ENCODE results near the gene FNDC5. TPM values are rescaled to one million over a fixed set of nuclear protein-coding genes. Genes with fewer than 3 reads are reported as not detected.

FNDC5 gene
- total and polyA plus RNA-seq, 2 experiments from 2014 or later = 1.0 to 1.7 TPM

GRCh38 chr1:32917521-32917920 is 46.8 kb upstream of the FNDC5 start:
- H3K27me3 ChIP-seq (ENCODE audit: insufficient read depth) = peaks cover 6% of the 10 kb centered on the region
- H3K36me3 ChIP-seq (ENCODE audit: insufficient read depth) = no peaks in the 10 kb centered on the region
- H2AFZ ChIP-seq = no peak overlapping the region
- no peaks in the 10 kb centered on the region for H3K9me3 Mint-ChIP-seq
- no peaks in the 10 kb centered on the region for H3K36me3 Mint-ChIP-seq (ENCODE audit: low read depth)
- TF ChIP-seq ZNF114 (CRISPR knock-in tag; IDR thresholded peaks at IDR 0.05) = no peak
- no peak for TF ChIP-seq EZH2 (IDR thresholded peaks at IDR 0.05; ENCODE audit: low read depth, unreplicated experiment)
- no peak for TF ChIP-seq ZNF331 (CRISPR knock-in tag; IDR thresholded peaks at IDR 0.05; ENCODE audit: low read depth)
- TF ChIP-seq ZNF462 (CRISPR knock-in tag; IDR thresholded peaks at IDR 0.05) = no peak
- TF ChIP-seq ETS1 (IDR thresholded peaks at IDR 0.05) = no peak
- no peak for TF ChIP-seq EZH2phosphoT487 (IDR thresholded peaks at IDR 0.05; ENCODE audit: unreplicated experiment)
- no peak for TF ChIP-seq STAT1 (IDR thresholded peaks at IDR 0.05; ENCODE audit: unreplicated experiment)
- TF ChIP-seq JUNB (IDR thresholded peaks at IDR 0.05; ENCODE audit: unreplicated experiment) = no peak
- TF ChIP-seq POLR2AphosphoS5 (IDR thresholded peaks at IDR 0.05; ENCODE audit: low read depth) = no peak
- TF ChIP-seq CREB1 (CRISPR knock-in tag; IDR thresholded peaks at IDR 0.05; ENCODE audit: low read depth) = no peak
- TF ChIP-seq REST (IDR thresholded peaks at IDR 0.05; ENCODE audit: unreplicated experiment) = no peak
- no peak for TF ChIP-seq NANOG (IDR thresholded peaks at IDR 0.05; ENCODE audit: borderline replicate concordance)
- no peak for TF ChIP-seq CTCF (conservative IDR thresholded peaks at IDR 0.05; ENCODE audit: low read depth in 2 of 2)
- H3K4me2 ChIP-seq = no peak overlapping the region
- no peak overlapping the region for H3K4me3 Mint-ChIP-seq
- DNase-seq (ENCODE audit: low spot score) (no peak), ATAC-seq (no peak)
- H3K27ac Mint-ChIP-seq = no peak overlapping the region
- H3K4me1 Mint-ChIP-seq = no peaks in the 10 kb centered on the region
- H3K79me2 ChIP-seq (replicated peaks; ENCODE audit: insufficient read depth) = no peaks in the 10 kb centered on the region
- no peak overlapping the region for H3K27ac ChIP-seq (ENCODE audit: low read depth)
- peaks cover 7% of the 10 kb centered on the region for H3K27me3 Mint-ChIP-seq (ENCODE audit: insufficient read depth, low read depth, poor library complexity)
- no peaks in the 10 kb centered on the region for H3F3A ChIP-seq (replicated peaks; ENCODE audit: low read depth)
- no peaks in the 10 kb centered on the region for H4K20me1 ChIP-seq (replicated peaks; ENCODE audit: insufficient read depth)
- no peaks in the 10 kb centered on the region for H3K4me1 ChIP-seq (ENCODE audit: insufficient read depth)
- no peaks in the 10 kb centered on the region for H3K9me2 ChIP-seq (ENCODE audit: insufficient read depth)
- H3K4me3 ChIP-seq = no peak overlapping the region

All from GM23338 (cell line).